MM.1S (cell line): Measurements from ENCODE around the gene EIF3I.

ENCODE experiments used
- EZH2 ChIP-seq: fragments of 300-600 bp; sonication (generic); optimal IDR thresholded peaks from 2 replicates; pipeline ENCODE3; 2017; ENCODE audit warnings: low read depth, mild to moderate bottlenecking, antibody characterized with exemption, low read length, mixed read lengths
- EZH2phosphoT487 ChIP-seq: fragments of 300-600 bp; sonication (generic); IDR thresholded peaks from 2 replicates; pipeline ENCODE4 v1.6.1; 2018; ENCODE audit warnings: antibody characterized with exemption, low read length
- TF ChIP-seq, protein P1 (sequence below): fragments of 300-600 bp; sonication (generic); IDR thresholded peaks from 2 replicates; pipeline ENCODE4 v1.5.1; 2016; ENCODE audit warnings: antibody characterized with exemption, low read length, mixed read lengths

DNA sequence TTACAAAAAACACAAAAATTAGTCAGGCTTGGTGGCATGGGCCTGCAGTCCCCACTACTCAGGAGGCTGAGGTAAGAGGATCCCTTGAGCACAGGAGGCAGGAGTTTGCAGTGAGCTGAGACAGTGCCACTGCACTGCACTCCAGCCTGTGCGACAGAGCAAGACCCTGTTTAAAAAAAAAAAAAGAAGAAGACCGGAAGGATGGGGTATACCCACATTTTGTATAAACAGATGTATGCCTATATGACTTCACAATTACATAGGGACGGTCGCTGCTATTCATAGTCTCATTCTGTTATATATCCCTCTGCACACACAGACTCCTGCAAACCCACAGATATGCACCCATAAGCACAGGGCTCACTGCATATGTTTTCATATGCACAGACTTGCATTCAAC is 41.5 kb downstream of the EIF3I start:
- TF ChIP-seq, protein P1, sequence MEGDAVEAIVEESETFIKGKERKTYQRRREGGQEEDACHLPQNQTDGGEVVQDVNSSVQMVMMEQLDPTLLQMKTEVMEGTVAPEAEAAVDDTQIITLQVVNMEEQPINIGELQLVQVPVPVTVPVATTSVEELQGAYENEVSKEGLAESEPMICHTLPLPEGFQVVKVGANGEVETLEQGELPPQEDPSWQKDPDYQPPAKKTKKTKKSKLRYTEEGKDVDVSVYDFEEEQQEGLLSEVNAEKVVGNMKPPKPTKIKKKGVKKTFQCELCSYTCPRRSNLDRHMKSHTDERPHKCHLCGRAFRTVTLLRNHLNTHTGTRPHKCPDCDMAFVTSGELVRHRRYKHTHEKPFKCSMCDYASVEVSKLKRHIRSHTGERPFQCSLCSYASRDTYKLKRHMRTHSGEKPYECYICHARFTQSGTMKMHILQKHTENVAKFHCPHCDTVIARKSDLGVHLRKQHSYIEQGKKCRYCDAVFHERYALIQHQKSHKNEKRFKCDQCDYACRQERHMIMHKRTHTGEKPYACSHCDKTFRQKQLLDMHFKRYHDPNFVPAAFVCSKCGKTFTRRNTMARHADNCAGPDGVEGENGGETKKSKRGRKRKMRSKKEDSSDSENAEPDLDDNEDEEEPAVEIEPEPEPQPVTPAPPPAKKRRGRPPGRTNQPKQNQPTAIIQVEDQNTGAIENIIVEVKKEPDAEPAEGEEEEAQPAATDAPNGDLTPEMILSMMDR, result no peak
- no peak for TF ChIP-seq EZH2
- TF ChIP-seq EZH2phosphoT487, result no peak
